ENCODE data around the gene MBNL2.

MBNL2 gene

DNA sequence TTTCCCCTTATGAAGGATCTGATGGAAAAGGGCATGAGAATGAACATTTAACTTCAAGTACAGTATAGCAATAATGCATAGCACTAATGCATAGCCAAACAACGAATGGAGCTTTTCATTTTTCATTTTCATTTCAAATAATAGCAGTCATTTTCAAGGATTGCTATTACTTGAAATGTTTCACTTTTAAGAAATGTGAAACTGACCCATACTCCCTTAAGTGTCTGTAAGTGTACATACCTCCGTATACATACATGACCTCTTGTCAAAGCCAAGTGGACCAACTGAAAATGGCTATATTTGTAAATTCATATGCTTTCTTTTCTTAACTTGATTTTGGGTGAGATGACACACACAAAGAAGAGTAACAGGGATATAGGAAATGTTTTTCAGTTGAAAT lies 215.6 kb downstream of the MBNL2 start:
- Histone ChIP-seq H3F3A (ENCODE audit: control insufficient read depth, insufficient read depth) (0 out of 2 replicates have a peak, but pooled peaks cover 2% of the 10 kb centered on the region), H4K20me1 (ENCODE audit: control insufficient read depth, insufficient read depth, low read depth, low read length) (no peaks in the 10 kb centered on the region), H3K9me2 (replicated peaks; ENCODE audit: control insufficient read depth, low read length) (no peaks in the 10 kb centered on the region), H3K36me3 (ENCODE audit: control insufficient read depth, low read length) (peaks cover 9% of the 10 kb centered on the region), H3K27me3 (ENCODE audit: control insufficient read depth, low read length) (no peaks in the 10 kb centered on the region), H3K4me3 (ENCODE audit: low read length) (no peak overlapping the region), H3K9me3 (ENCODE audit: control insufficient read depth, insufficient read depth, low read length) (no peaks in the 10 kb centered on the region), H3K27ac (ENCODE audit: low read depth, low read length) (no peak overlapping the region), H3K4me2 (ENCODE audit: low read length) (no peak overlapping the region), H3K79me2 (ENCODE audit: control insufficient read depth, low read length) (peaks cover 32% of the 10 kb centered on the region), H3K4me1 (ENCODE audit: control insufficient read depth, low read length) (peaks cover 12% of the 10 kb centered on the region)
- TF ChIP-seq EZH2phosphoT487 (IDR thresholded peaks at IDR 0.05; ENCODE audit: borderline replicate concordance, low read length) (no peak), CTCF (IDR thresholded peaks at IDR 0.05; ENCODE audit: low read depth, low read length, poor library complexity, severe bottlenecking) (no peak)

GRCh38 chr13:97438856-97439595 lies 216.9 kb downstream of the MBNL2 start:
- Histone ChIP-seq H3K4me2 (ENCODE audit: low read length) (no peak overlapping the region), H3K79me2 (ENCODE audit: control insufficient read depth, low read length) (peaks cover 32% of the 10 kb centered on the region), H3K9me3 (ENCODE audit: control insufficient read depth, insufficient read depth, low read length) (no peaks in the 10 kb centered on the region), H3K27me3 (ENCODE audit: control insufficient read depth, low read length) (no peaks in the 10 kb centered on the region), H3F3A (ENCODE audit: control insufficient read depth, insufficient read depth) (no peaks in the 10 kb centered on the region), H4K20me1 (ENCODE audit: control insufficient read depth, insufficient read depth, low read depth, low read length) (no peaks in the 10 kb centered on the region), H3K27ac (ENCODE audit: low read depth, low read length) (no peak overlapping the region), H3K9me2 (replicated peaks; ENCODE audit: control insufficient read depth, low read length) (no peaks in the 10 kb centered on the region), H3K36me3 (ENCODE audit: control insufficient read depth, low read length) (peaks cover 8% of the 10 kb centered on the region; the same call in 1 of the 2 replicates), H3K4me1 (ENCODE audit: control insufficient read depth, low read length) (peaks cover 12% of the 10 kb centered on the region), H3K4me3 (ENCODE audit: low read length) (no peak overlapping the region)
- TF ChIP-seq CTCF (IDR thresholded peaks at IDR 0.05; ENCODE audit: low read depth, low read length, poor library complexity, severe bottlenecking) (no peak), EZH2phosphoT487 (IDR thresholded peaks at IDR 0.05; ENCODE audit: borderline replicate concordance, low read length) (no peak)

DNA sequence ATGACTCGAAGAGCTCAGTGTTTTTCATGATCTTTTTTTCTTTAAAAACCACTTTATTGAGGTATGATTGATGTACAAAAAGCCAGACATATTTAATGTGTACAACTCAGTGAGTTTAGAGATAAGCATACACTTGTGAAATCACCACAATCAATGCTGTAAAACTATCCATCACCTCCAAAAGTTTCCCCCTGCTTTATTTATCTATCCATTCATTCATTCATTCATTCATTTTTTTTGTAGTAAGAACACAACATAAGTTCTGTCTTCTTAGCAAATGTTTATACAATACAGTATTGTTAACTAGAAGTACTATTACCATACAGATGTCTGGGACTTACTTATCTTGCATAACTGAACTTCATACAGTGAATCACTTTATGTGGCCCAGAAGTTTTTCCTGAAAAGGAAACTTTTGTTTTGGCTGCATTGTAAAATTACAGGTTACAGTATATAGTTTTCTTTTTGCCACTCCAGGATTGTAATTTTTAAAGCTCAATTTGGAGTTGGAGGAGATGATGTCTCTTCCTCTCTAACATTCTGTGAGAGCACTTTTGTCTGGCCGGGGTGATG lies 218.6 kb downstream of the MBNL2 start:
- no peak overlapping the region for H3K4me2 ChIP-seq (ENCODE audit: low read length)
- no peaks in the 10 kb centered on the region for H3K9me2 ChIP-seq (replicated peaks; ENCODE audit: control insufficient read depth, low read length)
- TF ChIP-seq CTCF (IDR thresholded peaks at IDR 0.05; ENCODE audit: low read depth, low read length, poor library complexity, severe bottlenecking) (no peak), EZH2phosphoT487 (IDR thresholded peaks at IDR 0.05; ENCODE audit: borderline replicate concordance, low read length) (no peak)
- peaks cover 20% of the 10 kb centered on the region for H3K79me2 ChIP-seq (ENCODE audit: control insufficient read depth, low read length)
- H3K4me1 ChIP-seq (ENCODE audit: control insufficient read depth, low read length): peaks cover 8% of the 10 kb centered on the region
- no peaks in the 10 kb centered on the region for H4K20me1 ChIP-seq (ENCODE audit: control insufficient read depth, insufficient read depth, low read depth, low read length)
- no peaks in the 10 kb centered on the region for H3F3A ChIP-seq (ENCODE audit: control insufficient read depth, insufficient read depth)
- no peaks in the 10 kb centered on the region for H3K27me3 ChIP-seq (ENCODE audit: control insufficient read depth, low read length)
- H3K27ac ChIP-seq (ENCODE audit: low read depth, low read length): no peak overlapping the region
- H3K9me3 ChIP-seq (ENCODE audit: control insufficient read depth, insufficient read depth, low read length): no peaks in the 10 kb centered on the region
- H3K36me3 ChIP-seq (ENCODE audit: control insufficient read depth, low read length): peaks cover 8% of the 10 kb centered on the region; the same call in 1 of the 2 replicates
- H3K4me3 ChIP-seq (ENCODE audit: low read length): no peak overlapping the region

Data from DOHH2 (cell line).